B cell (primary cell): Measurements from ENCODE around the gene KIN. TPM values are rescaled to one million over a fixed set of nuclear protein-coding genes. Genes with fewer than 3 reads are reported as not detected.

Source experiments
- ATAC-seq: fragments of 200-7000 bp; cut with Tn5 transposase; one replicate; pipeline ENCODE4 v1.10.0; 2021; ENCODE audit warnings: low read depth, mild to moderate bottlenecking, moderate number of reproducible peaks, moderate library complexity
- CTCF ChIA-PET: fragments of 350-600 bp; sonication (Branson Sonifier 250); formaldehyde crosslinking; loops from one replicate; lab custom pipeline; 2021; ENCODE audit warnings: antibody characterized with exemption, inconsistent platforms; lab: Charles Lee
- POLR2A ChIA-PET: fragments of 350-600 bp; sonication (Branson Sonifier 250); formaldehyde crosslinking; loops from one replicate; lab custom pipeline; 2021; ENCODE audit warnings: antibody characterized with exemption; lab: Charles Lee
- DNase-seq: peaks from one replicate; pipeline ENCODE4 v3.0.0; 2013
- H2AFZ ChIP-seq: 2 replicates; pipeline ENCODE4 v1.6.1; 2012; ENCODE audit warnings: mild to moderate bottlenecking, low read depth, low read length; ENCODE audit not compliant: insufficient read depth, poor library complexity, severe bottlenecking
- H3K27ac ChIP-seq, 2 donors: 1 replicate in 1 of 2; 2 replicates in 1 of 2; pipeline ENCODE4 v1.5.1; 2012 to 2013; ENCODE audit warnings: low read length in 2 of 2, mild to moderate bottlenecking in 2 of 2, moderate library complexity in 1 of 2
- H3K27me3 ChIP-seq, 4 experiments: fragments of 200-600 bp in 1 of 4; sonication (generic) in 1 of 4; replicated peaks in 1 of 4; 1 replicate in 2 of 4; 2 replicates in 2 of 4; pipeline versions ENCODE4 v1.6.1 to v1.7.0; 2013 to 2016; ENCODE audit warnings: low read length in 3 of 4, mild to moderate bottlenecking in 2 of 4, mixed read lengths in 1 of 4, moderate library complexity in 1 of 4; ENCODE audit not compliant: insufficient read depth in 4 of 4, control insufficient read depth in 3 of 4; ENCODE audit errors: control extremely low read depth in 1 of 4
- H3K36me3 ChIP-seq, 2 experiments: replicated peaks in 1 of 2; 1 replicate in 1 of 2; 2 replicates in 1 of 2; pipeline versions ENCODE4 v1.6.1 to v1.7.1; 2013; ENCODE audit warnings: low read length in 1 of 2; ENCODE audit not compliant: insufficient read depth in 2 of 2, control insufficient read depth in 1 of 2; ENCODE audit errors: control extremely low read depth in 1 of 2, extremely low read depth in 1 of 2
- H3K4me1 ChIP-seq, 2 donors: fragments of 200-600 bp in 1 of 2; sonication (generic) in 1 of 2; 1 replicate in 1 of 2; 2 replicates in 1 of 2; pipeline versions ENCODE4 v1.5.1 to v1.6.1; 2013 to 2017; ENCODE audit warnings: low read length in 2 of 2; ENCODE audit not compliant: control insufficient read depth in 2 of 2, insufficient read depth in 2 of 2
- H3K4me2 ChIP-seq: replicated peaks from 2 replicates; pipeline ENCODE3; 2012; ENCODE audit warnings: mild to moderate bottlenecking, low read depth, low read length; ENCODE audit not compliant: poor library complexity, severe bottlenecking
- H3K4me3 ChIP-seq, 5 experiments: fragments of 200-600 bp in 1 of 5; sonication (generic) in 1 of 5; 1 replicate in 3 of 5; 2 replicates in 2 of 5; pipeline versions ENCODE4 v1.5.1 to v1.7.0; 2011 to 2016; ENCODE audit warnings: low read length in 4 of 5, mild to moderate bottlenecking in 4 of 5, low read depth in 2 of 5, control low read depth in 1 of 5, moderate library complexity in 1 of 5; ENCODE audit not compliant: insufficient read depth in 1 of 5; ENCODE audit errors: control extremely low read depth in 1 of 5, extremely low read depth in 1 of 5
- H3K79me2 ChIP-seq: fragments of 200-600 bp; sonication (generic); one replicate; pipeline ENCODE4 v1.6.0; 2016; ENCODE audit warnings: low read length; ENCODE audit not compliant: control insufficient read depth, insufficient read depth
- H3K9ac ChIP-seq: fragments of 200-600 bp; sonication (generic); 2 replicates; pipeline ENCODE4 v1.6.1; 2017; ENCODE audit warnings: mild to moderate bottlenecking, low read length, moderate library complexity
- H3K9me3 ChIP-seq, 3 donors: one replicate each; pipeline versions ENCODE4 v1.6.1 to v1.7.1; 2013; ENCODE audit warnings: low read length in 2 of 3; ENCODE audit not compliant: control insufficient read depth in 2 of 3, insufficient read depth in 1 of 3; ENCODE audit errors: control extremely low read depth in 1 of 3
- H4K20me1 ChIP-seq: 2 replicates; pipeline ENCODE4 v1.6.0; 2012; ENCODE audit warnings: mild to moderate bottlenecking, low read length; ENCODE audit not compliant: insufficient read depth, control insufficient read depth, poor library complexity, severe bottlenecking
- H3K27ac Mint-ChIP-seq: one replicate; pipeline ENCODE4 v1.8.0; 2021; ENCODE audit warnings: mixed read lengths
- H3K27me3 Mint-ChIP-seq: one replicate; pipeline ENCODE4 v1.8.0; 2021; ENCODE audit warnings: mixed read lengths
- H3K4me1 Mint-ChIP-seq: one replicate; pipeline ENCODE4 v1.8.0; 2021; ENCODE audit warnings: mixed read lengths
- H3K4me3 Mint-ChIP-seq: one replicate; pipeline ENCODE4 v1.8.0; 2021; ENCODE audit warnings: mixed read lengths
- H3K9me3 Mint-ChIP-seq: one replicate; pipeline ENCODE4 v1.8.0; 2022; ENCODE audit warnings: mixed read lengths; ENCODE audit not compliant: insufficient read depth
- EZH2 ChIP-seq: IDR thresholded peaks from 2 replicates; pipeline ENCODE4 v1.6.1; 2012; ENCODE audit warnings: borderline replicate concordance, low read depth, mild to moderate bottlenecking, moderate library complexity, low read length; ENCODE audit not compliant: insufficient read depth, poor library complexity, severe bottlenecking
- WGBS: methylation state at CpG from one replicate; pipeline ENCODE4 v1.1.5; 2013; ENCODE audit warnings: missing lambda C conversion rate; ENCODE audit not compliant: insufficient coverage; 5-methylcytosine and 5-hydroxymethylcytosine counted together
- intact Hi-C: fragments of 100-400 bp; cut with micrococcal nuclease; formaldehyde crosslinking; loops from one replicate; pipeline ENCODE4 v1.10.0; 2022
- polyA plus RNA-seq: library from polyadenylated mRNA; depleted of rRNA; stranded (reverse); fragments of >200 nt; gene quantifications from 2 replicates; pipeline ENCODE4 v1.2.3, GENCODE V29; 2012
- total RNA-seq, 2 donors: library from RNA; stranded (reverse); fragments of 120-200 nt in 1 of 2; gene quantifications; 1 replicate in 1 of 2; 2 replicates in 1 of 2; pipeline versions ENCODE4 v1.2.3 to v1.2.4, GENCODE V29; 2013 to 2022
- TF ChIP-seq, protein P1 (sequence below): fragments of 200-600 bp; IDR thresholded peaks from one replicate; pipeline ENCODE4 v1.8.0; 2022; ENCODE audit warnings: antibody characterized with exemption, mild to moderate bottlenecking

Gene KIN
- total and polyA plus RNA-seq, 2 donors (not counting 1 experiment from before 2014, with no cell fraction given): 3.4 to 16.5 TPM

DNA sequence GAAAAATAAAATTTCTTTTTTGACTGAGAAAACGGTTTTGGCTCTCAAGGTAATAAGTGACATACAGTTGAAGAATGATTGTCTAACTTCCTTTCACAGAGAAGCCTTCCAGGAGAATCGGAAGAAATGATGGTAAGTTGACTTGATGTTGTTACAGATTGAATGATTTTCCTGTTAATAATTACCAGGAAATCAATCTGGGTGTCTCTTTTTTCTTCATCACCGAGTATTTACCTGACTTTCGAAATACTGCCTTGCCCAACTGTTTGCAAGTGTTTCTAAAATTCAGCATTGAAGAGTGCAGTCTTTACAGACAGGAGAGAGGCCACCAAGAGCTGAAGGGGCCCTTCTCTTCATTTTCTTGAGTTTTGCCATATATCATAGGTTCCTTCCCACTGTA, 80.7 kb downstream of the KIN start:
- Histone ChIP-seq H3K4me3 (no peak overlapping the region), H3K9me3 (peaks cover 0 to 1% (median 0%) of the 10 kb centered on the region in 3 donors), H4K20me1 (no peaks in the 10 kb centered on the region), H3K27ac (no peak overlapping the region), H3K4me1 (no peaks in the 10 kb centered on the region), H3K36me3 (no peaks in the 10 kb centered on the region), H2AFZ (no peak overlapping the region), H3K9ac (no peak overlapping the region), H3K27me3 (peaks cover 0 to 4% (median 2%) of the 10 kb centered on the region in 4 experiments), H3K79me2 (no peaks in the 10 kb centered on the region), H3K4me2 (no peak overlapping the region)
- ChIA-PET POLR2A (no interaction called here), CTCF (no interaction called here)
- WGBS: 80% methylated on average over 1 of the region's 4 CpGs
- H3K27me3 Mint-ChIP-seq: peaks cover 53% of the 10 kb centered on the region
- intact Hi-C loops: no loop called here
- no peak overlapping the region for H3K4me3 Mint-ChIP-seq
- no peak overlapping the region for H3K27ac Mint-ChIP-seq
- peaks cover 2% of the 10 kb centered on the region for H3K9me3 Mint-ChIP-seq
- no peaks in the 10 kb centered on the region for H3K4me1 Mint-ChIP-seq
- DNase-seq: no peak
- no peak for ATAC-seq
- TF ChIP-seq EZH2: no peak

DNA sequence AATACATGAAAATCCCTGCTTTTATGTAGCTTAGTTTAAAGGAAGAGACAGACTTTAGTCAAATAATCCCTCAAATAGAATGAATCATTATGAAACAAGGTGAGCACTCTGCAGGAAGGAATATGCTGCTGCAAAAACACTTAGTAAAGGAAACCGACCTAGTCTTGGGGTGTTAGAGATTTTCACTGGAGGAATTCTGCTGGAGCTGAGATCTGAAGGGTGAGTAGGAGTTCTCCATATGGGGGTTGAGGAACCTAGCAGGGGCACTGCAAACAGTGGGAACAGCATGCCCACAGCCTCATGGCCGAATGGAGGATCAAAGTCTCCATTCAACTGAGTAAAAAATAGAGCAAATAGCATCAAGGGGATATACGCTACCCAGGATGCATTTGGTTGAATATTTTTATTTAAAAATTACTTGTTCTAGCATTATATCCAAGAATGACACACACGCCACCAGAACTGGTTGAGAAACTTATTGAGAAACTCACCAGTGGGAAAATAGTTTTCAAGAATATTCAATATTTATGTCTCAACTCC, 81.2 kb downstream of the KIN start:
- TF ChIP-seq EZH2: no peak
- TF ChIP-seq, protein P1, sequence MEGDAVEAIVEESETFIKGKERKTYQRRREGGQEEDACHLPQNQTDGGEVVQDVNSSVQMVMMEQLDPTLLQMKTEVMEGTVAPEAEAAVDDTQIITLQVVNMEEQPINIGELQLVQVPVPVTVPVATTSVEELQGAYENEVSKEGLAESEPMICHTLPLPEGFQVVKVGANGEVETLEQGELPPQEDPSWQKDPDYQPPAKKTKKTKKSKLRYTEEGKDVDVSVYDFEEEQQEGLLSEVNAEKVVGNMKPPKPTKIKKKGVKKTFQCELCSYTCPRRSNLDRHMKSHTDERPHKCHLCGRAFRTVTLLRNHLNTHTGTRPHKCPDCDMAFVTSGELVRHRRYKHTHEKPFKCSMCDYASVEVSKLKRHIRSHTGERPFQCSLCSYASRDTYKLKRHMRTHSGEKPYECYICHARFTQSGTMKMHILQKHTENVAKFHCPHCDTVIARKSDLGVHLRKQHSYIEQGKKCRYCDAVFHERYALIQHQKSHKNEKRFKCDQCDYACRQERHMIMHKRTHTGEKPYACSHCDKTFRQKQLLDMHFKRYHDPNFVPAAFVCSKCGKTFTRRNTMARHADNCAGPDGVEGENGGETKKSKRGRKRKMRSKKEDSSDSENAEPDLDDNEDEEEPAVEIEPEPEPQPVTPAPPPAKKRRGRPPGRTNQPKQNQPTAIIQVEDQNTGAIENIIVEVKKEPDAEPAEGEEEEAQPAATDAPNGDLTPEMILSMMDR: no peak
- H4K20me1 ChIP-seq: no peaks in the 10 kb centered on the region
- ChIA-PET POLR2A (no interaction called here), CTCF (no interaction called here)
- ATAC-seq (no peak), DNase-seq (no peak)
- no peaks in the 10 kb centered on the region for H3K79me2 ChIP-seq
- Mint-ChIP-seq H3K4me3 (no peak overlapping the region), H3K27me3 (peaks cover 52% of the 10 kb centered on the region), H3K4me1 (no peaks in the 10 kb centered on the region), H3K27ac (no peak overlapping the region), H3K9me3 (peaks cover 2% of the 10 kb centered on the region)
- H3K36me3 ChIP-seq: no peaks in the 10 kb centered on the region
- peaks cover 0 to 1% (median 0%) of the 10 kb centered on the region in 3 donors for H3K9me3 ChIP-seq
- H3K27me3 ChIP-seq: peaks cover 0 to 4% (median 2%) of the 10 kb centered on the region in 4 experiments
- H3K9ac ChIP-seq: no peak overlapping the region
- no peak overlapping the region for H3K4me2 ChIP-seq
- no peak overlapping the region for H3K27ac ChIP-seq
- intact Hi-C loops: no loop called here
- H2AFZ ChIP-seq: no peak overlapping the region
- H3K4me1 ChIP-seq: no peaks in the 10 kb centered on the region
- H3K4me3 ChIP-seq: no peak overlapping the region
- 80% methylated on average over 1 of the region's 4 CpGs for WGBS
